ENCODE data around the gene CWC22.

GRCh38 chr2:179946810-179947615, 60.1 kb downstream of the CWC22 start:
- TF ChIP-seq CTCF (IDR thresholded peaks at IDR 0.05) (no peak), EP300 (IDR thresholded peaks at IDR 0.05) (no peak)
